ENCODE data around the gene TPH2.

Gene TPH2

DNA sequence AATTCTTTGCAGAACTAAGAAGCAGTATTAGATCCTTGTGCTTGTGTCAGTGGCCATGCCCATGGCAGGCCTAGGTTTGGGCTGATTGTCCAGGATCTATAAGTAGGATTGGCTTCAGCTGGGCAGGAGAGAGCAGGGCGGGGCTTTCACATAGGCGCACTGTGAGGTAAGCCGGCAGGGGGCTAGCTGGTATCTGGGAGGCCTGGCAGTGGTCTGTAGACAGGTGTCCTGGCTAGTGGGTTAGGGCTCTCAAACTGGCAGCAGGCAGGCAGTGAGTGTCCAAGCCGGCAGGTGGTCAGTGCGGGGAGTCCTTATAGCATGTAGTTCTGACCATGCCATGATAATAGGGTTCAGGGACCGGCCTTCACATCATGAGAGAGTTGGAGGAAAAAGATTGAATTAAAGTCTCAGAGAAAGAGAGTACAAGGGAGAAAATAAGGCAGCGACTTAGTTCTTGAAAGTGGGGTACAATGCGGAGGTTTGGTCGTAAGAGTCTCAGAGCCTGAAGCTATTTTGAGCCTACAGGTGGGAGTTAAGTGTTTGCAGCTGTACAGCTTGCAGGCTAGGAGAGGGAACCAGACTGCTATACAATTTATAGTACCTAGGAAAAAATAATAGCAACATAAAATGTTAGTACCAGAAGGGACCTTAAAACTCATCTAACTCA, 137.4 kb downstream of the TPH2 start:
- TF ChIP-seq, protein P1, sequence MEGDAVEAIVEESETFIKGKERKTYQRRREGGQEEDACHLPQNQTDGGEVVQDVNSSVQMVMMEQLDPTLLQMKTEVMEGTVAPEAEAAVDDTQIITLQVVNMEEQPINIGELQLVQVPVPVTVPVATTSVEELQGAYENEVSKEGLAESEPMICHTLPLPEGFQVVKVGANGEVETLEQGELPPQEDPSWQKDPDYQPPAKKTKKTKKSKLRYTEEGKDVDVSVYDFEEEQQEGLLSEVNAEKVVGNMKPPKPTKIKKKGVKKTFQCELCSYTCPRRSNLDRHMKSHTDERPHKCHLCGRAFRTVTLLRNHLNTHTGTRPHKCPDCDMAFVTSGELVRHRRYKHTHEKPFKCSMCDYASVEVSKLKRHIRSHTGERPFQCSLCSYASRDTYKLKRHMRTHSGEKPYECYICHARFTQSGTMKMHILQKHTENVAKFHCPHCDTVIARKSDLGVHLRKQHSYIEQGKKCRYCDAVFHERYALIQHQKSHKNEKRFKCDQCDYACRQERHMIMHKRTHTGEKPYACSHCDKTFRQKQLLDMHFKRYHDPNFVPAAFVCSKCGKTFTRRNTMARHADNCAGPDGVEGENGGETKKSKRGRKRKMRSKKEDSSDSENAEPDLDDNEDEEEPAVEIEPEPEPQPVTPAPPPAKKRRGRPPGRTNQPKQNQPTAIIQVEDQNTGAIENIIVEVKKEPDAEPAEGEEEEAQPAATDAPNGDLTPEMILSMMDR (IDR thresholded peaks at IDR 0.05; ENCODE audit: insufficient read depth, low read depth, low read length, missing control alignments) = no peak
- H3K4me3 ChIP-seq (ENCODE audit: low read depth, low read length) = no peak overlapping the region
- DNase-seq (ENCODE audit: low read depth) = no peak

DNA sequence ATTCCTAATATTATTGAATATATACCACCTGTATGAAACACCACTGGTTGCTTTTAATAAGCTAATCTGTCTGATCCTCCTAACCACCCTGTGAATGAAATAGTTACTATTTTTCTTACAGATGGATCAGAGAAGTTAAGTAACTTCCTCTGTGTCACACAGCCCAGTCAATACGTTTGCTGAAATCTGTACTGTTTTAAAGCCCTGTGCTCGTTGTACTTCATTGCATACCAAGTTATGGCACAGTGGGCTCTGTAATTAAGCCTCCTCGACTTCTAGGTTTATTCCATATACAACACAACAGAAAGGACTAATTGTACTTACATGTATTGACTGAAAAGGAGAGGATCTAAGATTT, 137.9 kb downstream of the TPH2 start:
- DNase-seq (ENCODE audit: low read depth) = no peak
- H3K4me3 ChIP-seq (ENCODE audit: low read depth, low read length) = no peak overlapping the region
- TF ChIP-seq, protein P1 (IDR thresholded peaks at IDR 0.05; ENCODE audit: insufficient read depth, low read depth, low read length, missing control alignments) = no peak

DNA sequence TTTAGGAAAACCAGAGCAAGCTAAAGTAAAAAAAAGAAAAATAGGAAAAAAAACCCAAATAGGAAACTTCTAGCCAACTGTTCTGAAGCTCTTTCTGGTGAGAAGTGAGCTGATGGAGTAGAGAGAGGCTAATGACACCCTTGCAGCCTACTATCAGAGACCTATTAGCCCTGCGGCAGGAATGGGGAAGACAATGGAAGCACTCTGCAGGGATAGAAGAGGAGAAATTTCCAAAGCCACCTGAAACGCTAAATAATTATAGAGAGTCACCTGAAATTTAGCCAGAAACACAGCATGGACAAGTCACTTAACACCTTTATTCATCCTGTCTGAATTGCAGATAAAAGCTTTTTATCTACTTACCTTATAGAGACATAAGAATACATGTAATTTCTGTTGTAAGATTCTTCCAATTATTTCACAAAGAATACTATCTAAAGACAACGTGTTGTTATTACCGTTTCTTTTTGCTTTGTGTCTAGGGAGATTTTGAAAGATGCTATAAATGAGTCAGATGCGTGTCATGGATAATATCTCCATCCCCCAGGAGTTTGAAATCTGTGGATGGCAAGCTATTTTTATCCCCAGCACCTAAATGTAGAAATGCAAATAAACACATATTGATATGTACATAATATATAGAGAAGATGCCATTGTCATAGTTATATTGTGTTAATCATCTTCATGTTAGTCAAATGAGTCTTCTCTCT, 138.6 kb downstream of the TPH2 start:
- TF ChIP-seq, protein P1 (IDR thresholded peaks at IDR 0.05; ENCODE audit: insufficient read depth, low read depth, low read length, missing control alignments) = no peak
- H3K4me3 ChIP-seq (ENCODE audit: low read depth, low read length) = no peak overlapping the region
- no peak for DNase-seq (ENCODE audit: low read depth)

DNA sequence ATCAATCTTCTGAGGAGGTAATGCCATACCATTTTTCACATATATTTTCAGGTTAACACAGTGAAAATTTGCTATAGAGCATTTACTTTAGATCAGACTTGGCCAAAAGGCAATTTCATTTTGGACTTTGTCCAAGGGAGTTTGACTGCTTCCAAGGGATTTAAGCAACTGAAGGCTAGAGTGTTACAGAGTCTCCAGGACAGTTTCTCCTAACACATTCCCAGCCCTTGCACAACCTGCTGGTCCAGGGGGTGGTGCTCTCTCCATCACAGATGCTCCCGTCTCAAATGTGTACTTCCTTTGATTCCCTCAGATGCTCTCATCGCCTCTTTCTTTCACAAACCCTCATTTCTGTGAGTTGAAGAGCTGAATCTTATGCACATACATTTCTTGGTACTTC, 143.1 kb downstream of the TPH2 start:
- TF ChIP-seq, protein P1 (IDR thresholded peaks at IDR 0.05; ENCODE audit: insufficient read depth, low read depth, low read length, missing control alignments) = no peak
- DNase-seq (ENCODE audit: low read depth) = no peak
- H3K4me3 ChIP-seq (ENCODE audit: low read depth, low read length) = no peak overlapping the region

Data from GM12865 (cell line).